ENCODE measurements around the gene RNASE7.

RNASE7 gene

GRCh38 chr14:21087294-21088091 lies 45.3 kb downstream of the RNASE7 start (continued):
- TF ChIP-seq ZNF704 (tag by site-specific recombination; IDR thresholded peaks at IDR 0.05), result no peak
- 0 out of 2 replicates have a peak, but pooled peaks have one; percentile 17 for TF ChIP-seq ZNF394 (tag by site-specific recombination; IDR thresholded peaks at IDR 0.05; ENCODE audit: borderline replicate concordance)
- 0 out of 2 replicates have a peak, but pooled peaks have one; percentile 12 for TF ChIP-seq ZIC2 (tag by site-specific recombination; IDR thresholded peaks at IDR 0.05)
- TF ChIP-seq ZNF548 (tag by site-specific recombination; IDR thresholded peaks at IDR 0.05), result no peak
- TF ChIP-seq PRDM1 (tag by site-specific recombination; IDR thresholded peaks at IDR 0.05), result no peak
- TF ChIP-seq ZNF623 (tag by site-specific recombination; IDR thresholded peaks at IDR 0.05), result no peak
- no peak for TF ChIP-seq PRDM6 (tag by site-specific recombination; IDR thresholded peaks at IDR 0.05)
- TF ChIP-seq SCRT2 (tag by site-specific recombination; IDR thresholded peaks at IDR 0.05), result peak; percentile 92
- TF ChIP-seq ZNF2 (tag by site-specific recombination; IDR thresholded peaks at IDR 0.05), result no peak
- TF ChIP-seq ZBTB17 (tag by site-specific recombination; IDR thresholded peaks at IDR 0.05), result 0 out of 2 replicates have a peak, but pooled peaks have one; percentile 49
- no peak for TF ChIP-seq ZNF404 (tag by site-specific recombination; IDR thresholded peaks at IDR 0.05)
- TF ChIP-seq GFI1B (tag by site-specific recombination; IDR thresholded peaks at IDR 0.05), result no peak
- no peak for TF ChIP-seq YY2 (tag by site-specific recombination; IDR thresholded peaks at IDR 0.05)
- peak; percentile 95 for TF ChIP-seq MYNN (tag by site-specific recombination; IDR thresholded peaks at IDR 0.05; ENCODE audit: borderline replicate concordance)

- TF ChIP-seq ZNF112 (tag by site-specific recombination; IDR thresholded peaks at IDR 0.05), result no peak
- TF ChIP-seq ZNF391 (tag by site-specific recombination; IDR thresholded peaks at IDR 0.05; ENCODE audit: borderline replicate concordance, low read depth), result no peak
- H3K9me3 ChIP-seq (ENCODE audit: control insufficient read depth, insufficient read depth, low read depth, low read length), result no peaks in the 10 kb centered on the region
- peaks cover under 1% of the 10 kb centered on the region; the same call in 1 of the 2 replicates for H3K4me1 ChIP-seq (ENCODE audit: control insufficient read depth, insufficient read depth, low read length)
- H3K27ac ChIP-seq (ENCODE audit: extremely low read depth, low read depth, low read length), result no peak overlapping the region
- H3K36me3 ChIP-seq (ENCODE audit: control insufficient read depth in 2 of 2, insufficient read depth in 1 of 2, low read length in 2 of 2), result peaks cover 11 to 85% of the 10 kb centered on the region in 2 experiments; a peak in 2 of 3 replicates
- ChIA-PET CTCF (interaction anchor here (1.4 to 4.0 kb wide), 7 partner anchors 16 to 392 kb away, joined by 3 to 42 read pairs (median 16); partner anchors contain the start of gene ARHGEF40), POLR2A (interaction anchor here (0.9 to 9.9 kb wide), 4 partner anchors 9 to 17 kb away, joined by 3 to 71 read pairs (median 4); partner anchors contain the start of genes ARHGEF40 and ZNF219)
- no peak overlapping the region for H3K4me3 ChIP-seq (ENCODE audit: low read depth, low read length)
Observed at GRCh38 chr14:21088687-21089086, 46.5 kb downstream of the RNASE7 start.

- ChIA-PET POLR2A (interaction anchor here (0.9 to 9.9 kb wide), 4 partner anchors 9 to 18 kb away, joined by 3 to 71 read pairs (median 5); partner anchors contain the start of genes ARHGEF40 and ZNF219), CTCF (interaction anchor here (0.7 to 4.0 kb wide), 11 partner anchors 11 to 84 kb away, joined by 3 to 42 read pairs (median 5); partner anchors contain the start of gene ARHGEF40)
- H3K27ac ChIP-seq (ENCODE audit: extremely low read depth, low read depth, low read length), result no peak overlapping the region
- no peak for TF ChIP-seq ZNF624 (tag by site-specific recombination; IDR thresholded peaks at IDR 0.05)
- TF ChIP-seq ZNF114 (tag by site-specific recombination; IDR thresholded peaks at IDR 0.05), result no peak
- TF ChIP-seq KLF17 (tag by site-specific recombination; IDR thresholded peaks at IDR 0.05), result no peak
- TF ChIP-seq ZBTB44 (tag by site-specific recombination; IDR thresholded peaks at IDR 0.05), result no peak
- no peak for TF ChIP-seq ZNF221 (tag by site-specific recombination; IDR thresholded peaks at IDR 0.05; ENCODE audit: borderline replicate concordance)
- TF ChIP-seq ZBTB7A (tag by site-specific recombination; IDR thresholded peaks at IDR 0.05; ENCODE audit: low read depth), result no peak
- no peak for TF ChIP-seq HOXA7 (CRISPR knock-in tag; IDR thresholded peaks at IDR 0.05; ENCODE audit: borderline replicate concordance)
- TF ChIP-seq ZNF426 (tag by site-specific recombination; IDR thresholded peaks at IDR 0.05), result no peak
- H3K36me3 ChIP-seq (ENCODE audit: control insufficient read depth in 2 of 2, insufficient read depth in 1 of 2, low read length in 2 of 2), result peaks cover 11 to 79% of the 10 kb centered on the region in 2 experiments; a peak in 2 of 3 replicates
- peaks cover 6% of the 10 kb centered on the region; the same call in 1 of the 2 replicates for H3K4me1 ChIP-seq (ENCODE audit: control insufficient read depth, insufficient read depth, low read length)
- H3K9me3 ChIP-seq (ENCODE audit: control insufficient read depth, insufficient read depth, low read depth, low read length), result no peaks in the 10 kb centered on the region
- no peak overlapping the region for H3K4me3 ChIP-seq (ENCODE audit: low read depth, low read length)
Observed at GRCh38 chr14:21089271-21089670, 47.1 kb downstream of the RNASE7 start.

Measured in HEK293 (cell line).